Globus pallidus (tissue), 1 donor: ENCODE results near the gene CCDC18.

Experiments
- DNase-seq: peaks from one replicate; pipeline ENCODE4 v3.0.0-alpha.2; 2015; ENCODE audit warnings: low spot score

Gene CCDC18

DNA sequence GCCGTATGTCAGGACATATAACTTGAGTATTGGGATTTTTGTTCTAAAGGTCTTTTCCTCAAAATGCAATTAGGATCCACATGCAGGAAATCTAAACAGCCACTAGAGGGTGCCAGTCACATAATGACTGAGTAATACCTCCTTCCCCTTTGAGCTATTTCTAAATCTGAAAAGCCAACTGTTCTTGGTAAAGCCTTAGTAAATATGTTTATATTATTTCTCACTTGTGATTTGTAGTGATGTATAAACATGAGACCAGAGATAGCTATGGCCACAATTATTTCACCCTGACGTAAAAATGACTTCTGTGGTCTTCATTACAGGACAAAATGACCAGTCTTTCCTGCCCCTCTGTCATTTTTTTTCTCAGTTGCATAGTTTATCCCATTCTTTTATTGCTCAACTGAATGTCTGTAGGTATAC, 124.2 kb downstream of the CCDC18 start:
- DNase-seq, result peak; percentile 50

DNA sequence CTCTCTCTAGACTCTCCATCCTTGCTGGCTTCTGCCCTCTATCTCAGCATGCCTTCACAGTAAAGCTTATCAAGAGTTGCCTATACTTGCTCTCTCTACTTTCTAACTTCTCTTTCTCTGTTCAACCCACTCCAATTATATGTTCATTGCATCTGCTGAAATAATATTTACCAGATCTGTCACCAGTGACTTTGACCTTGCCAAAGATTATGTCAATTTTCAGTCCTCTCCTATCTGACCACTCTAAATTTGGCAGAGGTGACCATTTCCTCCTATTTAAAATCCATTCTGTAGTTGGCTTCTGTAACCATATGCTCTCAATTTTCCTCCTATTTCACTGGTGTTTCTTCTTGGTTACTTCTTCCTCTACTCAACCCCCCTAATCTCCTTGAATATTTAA, 126.4 kb downstream of the CCDC18 start:
- DNase-seq, result no peak

DNA sequence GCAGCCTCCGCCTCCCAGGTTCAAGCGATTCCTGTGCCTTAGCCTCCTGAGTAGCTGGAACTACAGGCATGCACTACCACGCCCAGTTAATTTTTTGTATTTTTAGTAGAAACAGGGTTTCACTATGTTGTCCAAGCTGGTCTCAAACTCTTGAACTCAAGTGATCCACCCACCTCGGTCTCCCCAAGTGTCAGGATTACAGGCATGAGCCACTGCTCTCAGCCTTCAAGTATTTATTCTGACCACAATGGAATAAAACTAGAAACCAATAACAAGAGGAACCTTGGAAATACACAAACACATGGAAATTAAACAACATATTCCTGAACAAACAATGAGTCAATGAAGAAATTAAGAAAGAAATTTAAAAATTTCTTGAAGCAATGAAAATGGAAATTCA, 132.5 kb downstream of the CCDC18 start:
- no peak for DNase-seq

DNA sequence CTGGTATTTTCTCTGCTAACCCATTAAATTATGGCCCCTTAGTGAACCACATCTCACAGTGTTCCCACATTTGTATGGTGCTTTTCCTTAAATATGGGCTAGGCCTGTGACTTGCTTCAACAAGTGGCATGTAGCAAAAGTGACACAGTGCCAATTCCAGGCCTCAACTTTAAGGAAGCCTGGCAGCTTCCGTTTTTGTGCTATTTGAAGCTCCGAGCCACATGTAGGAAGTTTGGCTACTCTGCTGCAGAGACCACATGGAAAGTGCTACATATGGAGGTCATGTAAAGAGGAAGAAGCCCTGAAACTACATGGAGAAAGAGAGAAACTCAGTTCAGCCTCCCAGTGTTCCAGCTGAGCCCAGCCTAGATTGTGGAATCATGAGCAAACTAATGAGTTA, 136.7 kb downstream of the CCDC18 start:
- DNase-seq, result peak; percentile 66

DNA sequence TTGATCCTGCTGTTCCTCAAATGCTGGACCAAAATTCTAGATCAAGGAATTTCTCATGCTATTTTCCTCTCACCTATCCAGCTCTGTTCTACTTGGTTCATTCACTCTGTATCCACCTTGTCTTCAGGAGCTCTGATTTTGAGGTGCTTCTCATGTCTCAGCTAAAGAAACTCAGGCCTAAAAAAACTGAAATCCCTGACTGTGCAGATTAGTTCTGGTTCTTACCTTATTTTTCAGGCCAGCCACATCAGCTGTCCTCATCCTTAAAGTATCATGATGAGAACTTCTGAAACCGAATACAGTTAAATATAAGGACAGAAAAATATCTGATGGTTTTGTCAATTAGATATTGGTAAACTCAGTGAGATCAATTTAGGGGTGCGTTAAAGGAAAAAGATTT, 137.4 kb downstream of the CCDC18 start:
- no peak for DNase-seq

DNA sequence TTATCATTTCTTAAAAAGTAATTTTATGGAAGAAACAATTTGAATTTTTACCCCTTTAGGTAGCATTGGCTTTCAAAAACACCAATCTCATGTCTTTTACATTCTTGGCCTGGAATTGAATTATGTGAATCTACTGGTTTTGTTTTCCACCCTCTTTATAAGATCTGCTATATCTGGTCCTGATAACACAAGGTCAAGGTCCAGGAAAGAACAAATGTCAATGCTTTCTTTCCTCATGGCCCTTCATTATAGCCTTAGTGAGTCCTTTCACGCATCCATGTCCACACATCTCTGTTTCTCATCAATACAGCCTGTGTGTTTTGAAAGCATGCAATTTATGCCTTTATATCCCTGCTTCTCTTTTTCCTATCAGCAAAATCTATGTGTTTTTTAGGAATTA, 141.2 kb downstream of the CCDC18 start:
- no peak for DNase-seq

DNA sequence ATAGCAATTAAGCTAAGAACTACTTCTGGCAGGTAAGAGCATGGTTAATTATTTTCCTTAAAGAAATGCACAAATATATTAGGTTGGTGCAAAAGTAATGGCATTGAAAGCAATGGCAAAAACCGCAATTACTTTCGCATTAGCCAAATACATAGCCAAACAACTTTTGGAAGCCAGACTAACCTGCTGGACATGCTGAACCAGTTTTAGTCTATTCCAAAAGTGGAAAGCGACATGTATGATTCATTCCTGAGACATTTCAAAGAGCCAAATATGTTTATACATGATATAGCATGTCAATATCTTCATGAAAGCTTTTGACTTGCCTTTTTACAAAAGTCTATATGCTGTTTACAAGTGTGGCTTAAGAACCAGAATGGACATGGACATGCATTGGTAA, 141.8 kb downstream of the CCDC18 start:
- DNase-seq, result no peak

DNA sequence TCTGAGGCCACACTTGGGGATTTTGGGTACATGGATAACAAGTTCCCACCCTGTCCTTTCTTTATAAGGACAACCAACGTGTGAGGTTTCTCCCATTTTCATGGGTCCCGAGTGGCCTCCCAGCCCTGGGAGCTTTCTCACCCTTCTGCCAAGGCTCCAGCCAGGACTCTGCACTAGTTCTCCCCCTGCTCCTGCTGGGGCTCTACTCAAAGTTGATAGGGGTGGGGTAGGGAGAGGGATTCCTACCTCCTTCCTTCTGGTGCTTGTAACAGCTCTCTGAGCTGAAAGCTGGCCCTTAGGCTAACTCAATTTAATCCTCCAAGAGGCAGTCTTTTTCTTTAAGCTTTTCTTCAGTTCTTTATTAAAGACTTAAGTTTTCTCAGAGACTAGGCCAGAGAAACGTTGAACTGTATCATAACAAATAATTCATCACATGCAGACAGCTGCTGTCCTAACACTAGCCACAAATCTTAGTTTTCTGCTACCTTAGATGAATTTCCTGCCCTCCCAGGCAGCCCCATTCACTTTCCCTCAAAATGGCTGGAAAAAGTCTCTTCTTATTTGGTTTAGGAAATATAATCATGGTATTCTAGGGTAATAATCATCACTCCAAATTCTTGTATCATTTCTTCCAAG, 142.8 kb downstream of the CCDC18 start:
- DNase-seq, result no peak

DNA sequence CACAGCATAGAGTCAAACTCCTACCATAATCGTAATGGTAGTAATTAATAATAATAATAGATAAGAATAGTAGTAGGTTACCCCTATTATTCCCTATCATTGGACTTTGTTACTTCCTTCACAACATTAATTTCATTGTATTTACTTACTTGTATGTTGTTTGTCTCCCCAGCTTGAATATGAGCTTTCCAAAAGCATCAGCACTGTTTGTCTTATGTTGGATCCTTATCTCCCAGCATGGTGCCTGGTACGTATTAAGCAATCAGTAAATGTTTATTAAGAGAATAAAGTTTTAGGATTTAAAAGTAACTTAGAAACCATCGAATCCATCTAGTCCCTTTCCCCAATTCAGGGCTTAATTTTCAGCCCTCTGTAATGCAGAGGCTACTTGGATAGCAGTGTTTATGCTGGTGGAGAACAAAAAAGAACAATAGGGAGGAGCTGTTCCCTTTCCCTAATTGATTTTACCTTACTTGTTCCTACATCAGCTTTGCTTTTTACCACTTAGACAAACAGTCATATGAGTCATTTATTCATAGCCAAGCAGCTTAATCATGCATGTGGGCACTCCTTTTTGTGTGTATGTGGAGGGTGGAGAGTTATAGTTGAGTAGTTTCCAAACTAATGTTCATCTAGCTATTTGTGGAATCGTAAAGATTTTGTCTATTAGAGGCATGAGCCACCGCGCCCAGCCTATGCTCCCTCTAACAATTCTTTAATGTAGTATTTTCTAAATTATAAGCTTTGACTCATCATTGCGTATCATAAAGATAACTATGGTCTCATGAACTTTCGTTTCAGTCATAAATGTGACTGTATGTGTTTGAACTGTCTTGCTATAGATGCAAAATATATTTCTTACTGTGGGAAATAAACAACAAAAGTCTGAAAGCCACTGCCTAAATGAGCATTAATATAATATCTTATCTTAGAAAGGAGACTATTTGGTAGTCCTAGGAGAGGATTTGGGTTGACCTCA, 144.3 kb downstream of the CCDC18 start:
- no peak for DNase-seq
